HepG2 (cell line): ENCODE measurements around the gene PPM1E. TPM values are rescaled to one million over a fixed set of nuclear protein-coding genes. Genes with fewer than 3 reads are reported as not detected.

Experiments used
- ATAC-seq: fragments of 200-7000 bp; cut with Tn5 transposase; 3 replicates; pipeline ENCODE4 v1.9.1; 2020; ENCODE audit warnings: mild to moderate bottlenecking, moderate library complexity
- BruUV-seq: library from RNA; stranded (reverse); fragments of 400-500 nt; replicated peaks from 2 replicates; lab custom pipeline; 2021; lab: Mats Ljungman, UMichigan
- CTCF ChIA-PET: fragments of 300-600 bp; formaldehyde crosslinking; extraction: SDS; loops from one replicate; lab custom pipeline; 2021; ENCODE audit warnings: low total read pairs, inconsistent platforms, low intra/inter-chr PET ratio; lab: Yijun Ruan, JAX
- POLR2A ChIA-PET: fragments of 350-600 bp; sonication (Branson Sonifier 250); formaldehyde crosslinking; loops from one replicate; lab custom pipeline; 2020; ENCODE audit warnings: antibody characterized with exemption, inconsistent platforms; lab: Yijun Ruan, JAX
- DNase-seq: peaks from one replicate; pipeline ENCODE4 v3.0.0-alpha.2; 2015; ENCODE audit warnings: low spot score
- FAIRE-seq: peaks from 3 replicates; lab custom pipeline; 2011; peaks lifted over from hg19 to GRCh38; lab: Jason Lieb, UNC
- H2AFZ ChIP-seq: one replicate; pipeline ENCODE4 v1.6.1; 2011; ENCODE audit warnings: low read length, inconsistent platforms
- H3K27ac ChIP-seq: fragments of 300-600 bp; 3 replicates; pipeline ENCODE4 v1.8.0; 2011; ENCODE audit warnings: mixed run types, mild to moderate bottlenecking, mixed read lengths, low read length, inconsistent platforms; ENCODE audit not compliant: insufficient read depth; ENCODE audit errors: extremely low read length
- H3K27me3 ChIP-seq, 2 experiments: fragments of 200-600 bp in 1 of 2; 2 replicates in 1 of 2; 3 replicates in 1 of 2; pipeline versions ENCODE4 v1.6.0 to v1.8.0; 2011; ENCODE audit warnings: low read length in 2 of 2, mild to moderate bottlenecking in 2 of 2, moderate library complexity in 2 of 2, inconsistent platforms in 1 of 2; ENCODE audit not compliant: insufficient read depth in 2 of 2, control insufficient read depth in 1 of 2
- H3K36me3 ChIP-seq, 2 experiments: fragments of 200-600 bp in 1 of 2; replicated peaks in 1 of 2; 2 replicates in 1 of 2; 3 replicates in 1 of 2; pipeline versions ENCODE4 v1.5.1 to v1.8.0; 2011; ENCODE audit warnings: low read length in 2 of 2, inconsistent platforms in 1 of 2; ENCODE audit not compliant: insufficient read depth in 2 of 2, control insufficient read depth in 1 of 2
- H3K4me1 ChIP-seq: 2 replicates; pipeline ENCODE4 v1.5.1; 2012; ENCODE audit warnings: low read length, inconsistent platforms; ENCODE audit not compliant: insufficient read depth
- H3K4me2 ChIP-seq: 2 replicates; pipeline ENCODE4 v1.6.0; 2011; ENCODE audit warnings: low read depth, low read length, inconsistent platforms
- H3K4me3 ChIP-seq, 3 experiments: fragments of 200-600 bp in 1 of 3; sonication (generic), shearing (Covaris generic) in 1 of 3; replicated peaks in 1 of 3; 2 replicates each; pipeline ENCODE4 v1.5.1; 2011 to 2016; ENCODE audit warnings: low read length in 3 of 3, inconsistent platforms in 2 of 3, low read depth in 2 of 3, mild to moderate bottlenecking in 2 of 3, control low read depth in 1 of 3, mixed read lengths in 1 of 3; ENCODE audit not compliant: insufficient read depth in 1 of 3
- H3K79me2 ChIP-seq: one replicate; pipeline ENCODE4 v1.6.1; 2011; ENCODE audit warnings: low read length, inconsistent platforms; ENCODE audit not compliant: insufficient read depth
- H3K9ac ChIP-seq: 2 replicates; pipeline ENCODE4 v1.6.0; 2011; ENCODE audit warnings: mild to moderate bottlenecking, low read depth, low read length, inconsistent platforms; ENCODE audit not compliant: insufficient read depth
- H3K9me3 ChIP-seq: 2 replicates; pipeline ENCODE4 v1.5.1; 2012; ENCODE audit warnings: mild to moderate bottlenecking, low read length
- H4K20me1 ChIP-seq: 2 replicates; pipeline ENCODE4 v1.6.0; 2011; ENCODE audit warnings: inconsistent platforms, mild to moderate bottlenecking, low read length, moderate library complexity; ENCODE audit not compliant: insufficient read depth
- ATF6 ChIP-seq: sonication (generic); formaldehyde crosslinking; conservative IDR thresholded peaks from 2 replicates; pipeline ENCODE4 v1.4.0; 2020; ENCODE audit warnings: missing genetic modification reagents
- GMEB2 ChIP-seq: IDR thresholded peaks from 2 replicates; pipeline ENCODE4 v1.6.1; 2016; ENCODE audit warnings: missing biosample characterization, missing genetic modification reagents, low read depth
- LBX2 ChIP-seq: sonication (generic); formaldehyde crosslinking; IDR thresholded peaks from 2 replicates; pipeline ENCODE4 v1.5.0; 2020; ENCODE audit warnings: missing genetic modification reagents, mild to moderate bottlenecking, borderline replicate concordance
- NFATC3 ChIP-seq: sonication (generic); formaldehyde crosslinking; IDR thresholded peaks from 2 replicates; pipeline ENCODE4 v1.5.1; 2020; ENCODE audit warnings: mild to moderate bottlenecking, missing genetic modification reagents
- PHF5A ChIP-seq: IDR thresholded peaks from one replicate; pipeline ENCODE4 v1.6.1; 2018; ENCODE audit warnings: low read depth, missing genetic modification reagents; ENCODE audit not compliant: unreplicated experiment
- RCOR2 ChIP-seq: IDR thresholded peaks from 2 replicates; pipeline ENCODE4 v1.6.1; 2016; ENCODE audit warnings: missing biosample characterization, missing genetic modification reagents
- RFXANK ChIP-seq: IDR thresholded peaks from 2 replicates; pipeline ENCODE4 v1.6.1; 2016
- SPEN ChIP-seq: sonication (generic); formaldehyde crosslinking; IDR thresholded peaks from 2 replicates; pipeline ENCODE4 v1.5.1; 2020; ENCODE audit warnings: low read depth, mild to moderate bottlenecking, missing genetic modification reagents
- TAF1 ChIP-seq: sonication (generic); formaldehyde crosslinking; IDR thresholded peaks from 2 replicates; pipeline ENCODE4 v1.4.0; 2020; ENCODE audit warnings: missing genetic modification reagents
- TIGD3 ChIP-seq: sonication (generic); formaldehyde crosslinking; IDR thresholded peaks from 2 replicates; pipeline ENCODE4 v1.5.1; 2020; ENCODE audit warnings: mild to moderate bottlenecking, missing genetic modification reagents, borderline replicate concordance
- ZNF142 ChIP-seq: sonication (generic); formaldehyde crosslinking; IDR thresholded peaks from 2 replicates; pipeline ENCODE4 v1.4.0; 2020; ENCODE audit warnings: missing genetic modification reagents
- ZNF143 ChIP-seq: sonication (generic); formaldehyde crosslinking; IDR thresholded peaks from 2 replicates; pipeline ENCODE4 v1.4.0; 2020; ENCODE audit warnings: missing genetic modification reagents
- ZNF572 ChIP-seq: sonication (generic); formaldehyde crosslinking; IDR thresholded peaks from 2 replicates; pipeline ENCODE4 v1.5.1; 2020; ENCODE audit warnings: mild to moderate bottlenecking, missing genetic modification reagents
- WGBS: methylation state at CpG from one replicate; pipeline ENCODE4 v1.1.6; 2017; ENCODE audit warnings: low lambda C conversion rate; 5-methylcytosine and 5-hydroxymethylcytosine counted together
- in situ Hi-C: cut with HindIII; loops from 2 replicates; pipeline ENCODE4 v1.10.0; 2017; ENCODE audit warnings: low pct_unique_long_range_greater_than_20kb; ENCODE audit not compliant: extremely low pct_ligation_motif_present
- intact Hi-C: fragments of 100-400 bp; cut with micrococcal nuclease; formaldehyde crosslinking; loops from one replicate; pipeline ENCODE4 v1.10.0; 2022; ENCODE audit not compliant: unreplicated experiment
- polyA plus RNA-seq, 8 experiments: library from polyadenylated mRNA; depleted of rRNA in 3 of 8; stranded (reverse) in 7 of 8; unstranded in 1 of 8; fragments of >200 nt; fragmentation: Illumina TruSeq in 4 of 8; extraction: Trizol in 4 of 8; gene quantifications; 2 replicates each; pipeline versions ENCODE4 v1.2.1 to v1.2.3, GENCODE V29; 2011 to 2016; ENCODE audit warnings: low read depth in 4 of 8, missing spikeins in 1 of 8, mixed read lengths in 1 of 8; ENCODE audit not compliant: insufficient read depth in 1 of 8
- total RNA-seq, 5 experiments: library from RNA; depleted of rRNA; stranded (reverse); fragments of >200 nt; fragmentation: Illumina TruSeq; extraction: Trizol; gene quantifications; 2 replicates each; pipeline ENCODE4 v1.2.3, GENCODE V29; 2016; ENCODE audit warnings: low read depth in 1 of 5

PPM1E gene
- total and polyA plus RNA-seq, 2 of the 13 experiments (the other 11 are each of a cell fraction or from before 2014, with no cell fraction given), result 0.15 TPM; not detected in 1

GRCh38 chr17:58889928-58890327, 134.3 kb downstream of the PPM1E start (continued):
- TF ChIP-seq GMEB2 (CRISPR knock-in tag), result no peak
- TF ChIP-seq TAF1 (CRISPR knock-in tag), result no peak
- TF ChIP-seq ATF6 (CRISPR knock-in tag), result no peak

GRCh38 chr17:58899191-58899590, 143.5 kb downstream of the PPM1E start:
- H3K9ac ChIP-seq, result no peak overlapping the region
- ChIA-PET CTCF (no interaction called here), POLR2A (no interaction called here)
- no peak overlapping the region for H3K4me3 ChIP-seq
- H2AFZ ChIP-seq, result no peak overlapping the region
- no peaks in the 10 kb centered on the region for H4K20me1 ChIP-seq
- no TSS peak for BruUV-seq
- in situ Hi-C loops (no loop called here), intact Hi-C loops (no loop called here)
- H3K27me3 ChIP-seq, result no peaks in the 10 kb centered on the region
- H3K36me3 ChIP-seq, result no peaks in the 10 kb centered on the region
- no peaks in the 10 kb centered on the region for H3K79me2 ChIP-seq
- no peaks in the 10 kb centered on the region for H3K4me1 ChIP-seq
- H3K27ac ChIP-seq, result no peak overlapping the region
- no peak for TF ChIP-seq RFXANK (CRISPR knock-in tag)
- no peak for TF ChIP-seq RCOR2
- no peak for TF ChIP-seq LBX2 (CRISPR knock-in tag)
- TF ChIP-seq SPEN (CRISPR knock-in tag), result no peak
- TF ChIP-seq ZNF142 (CRISPR knock-in tag), result no peak
- no peak for TF ChIP-seq ZNF143
- no peak for TF ChIP-seq TIGD3
- TF ChIP-seq ZNF572 (CRISPR knock-in tag), result no peak
- TF ChIP-seq NFATC3 (CRISPR knock-in tag), result no peak
- no peak for TF ChIP-seq PHF5A (CRISPR knock-in tag)
- H3K9me3 ChIP-seq, result peaks cover 5% of the 10 kb centered on the region; the same call in 1 of the 2 replicates
- 3% methylated on average over 5 of the region's 5 CpGs for WGBS
- ATAC-seq, result no peak
- H3K4me2 ChIP-seq, result no peak overlapping the region
- FAIRE-seq, result no peak
- DNase-seq, result no peak
